ENCODE data around the gene KIAA0753. TPM values are rescaled to one million over a fixed set of nuclear protein-coding genes. Genes with fewer than 3 reads are reported as not detected.

The KIAA0753 gene
- total RNA-seq, 2 donors from 2014 or later: 37.2 to 50.1 TPM

- DNase-seq: no peak
- no peaks in the 10 kb centered on the region for H3K36me3 ChIP-seq (ENCODE audit: control insufficient read depth, insufficient read depth, low read length)
- H3K36me3 Mint-ChIP-seq (ENCODE audit: low read depth): no peaks in the 10 kb centered on the region
- 80 to 91% methylated on average over 6 to 8 of the region's 8 CpGs for WGBS, 2 experiments (ENCODE audit: insufficient coverage in 1 of 2, insufficient read length in 1 of 2)
- no peak overlapping the region for H3K9ac ChIP-seq (ENCODE audit: extremely low read depth, low read length, poor library complexity, severe bottlenecking)
- H3K27ac Mint-ChIP-seq: no peak overlapping the region
- no peak overlapping the region for H3K4me3 ChIP-seq (ENCODE audit: low read length)
- H3K27ac ChIP-seq (ENCODE audit: low read depth, low read length): no peak overlapping the region
- no peaks in the 10 kb centered on the region for H3K4me1 Mint-ChIP-seq
- no peaks in the 10 kb centered on the region for H3K9me3 Mint-ChIP-seq
- no peaks in the 10 kb centered on the region for H3K4me1 ChIP-seq (ENCODE audit: control insufficient read depth, insufficient read depth, low read length)
- H3K27me3 ChIP-seq (ENCODE audit: control insufficient read depth, insufficient read depth, low read length, poor library complexity, severe bottlenecking): no peaks in the 10 kb centered on the region
- H3K4me3 Mint-ChIP-seq: no peak overlapping the region
- H3K27me3 Mint-ChIP-seq (ENCODE audit: insufficient read depth): no peaks in the 10 kb centered on the region
- H3K9me3 ChIP-seq (ENCODE audit: control insufficient read depth, low read length): no peaks in the 10 kb centered on the region
- TF ChIP-seq CTCF (conservative IDR thresholded peaks at IDR 0.05): no peak
Measured at GRCh38 chr17:6545291-6545690, 95.2 kb downstream of the KIAA0753 start.

GRCh38 chr17:6544011-6544370 lies 96.5 kb downstream of the KIAA0753 start:
- Mint-ChIP-seq H3K36me3 (ENCODE audit: low read depth) (no peaks in the 10 kb centered on the region), H3K27me3 (ENCODE audit: insufficient read depth) (no peaks in the 10 kb centered on the region), H3K9me3 (no peaks in the 10 kb centered on the region), H3K27ac (no peak overlapping the region), H3K4me1 (peaks cover 6% of the 10 kb centered on the region), H3K4me3 (no peak overlapping the region)
- no peak overlapping the region for H3K27ac ChIP-seq (ENCODE audit: low read depth, low read length)
- no peak overlapping the region for H3K9ac ChIP-seq (ENCODE audit: extremely low read depth, low read length, poor library complexity, severe bottlenecking)
- WGBS, 2 experiments (ENCODE audit: insufficient coverage in 1 of 2, insufficient read length in 1 of 2): 92 to 95% methylated on average over 4 to 5 of the region's 5 CpGs
- H3K4me1 ChIP-seq (ENCODE audit: control insufficient read depth, insufficient read depth, low read length): no peaks in the 10 kb centered on the region
- TF ChIP-seq CTCF (conservative IDR thresholded peaks at IDR 0.05): no peak
- H3K9me3 ChIP-seq (ENCODE audit: control insufficient read depth, low read length): no peaks in the 10 kb centered on the region
- no peaks in the 10 kb centered on the region for H3K36me3 ChIP-seq (ENCODE audit: control insufficient read depth, insufficient read depth, low read length)
- no peaks in the 10 kb centered on the region for H3K27me3 ChIP-seq (ENCODE audit: control insufficient read depth, insufficient read depth, low read length, poor library complexity, severe bottlenecking)
- no peak overlapping the region for H3K4me3 ChIP-seq (ENCODE audit: low read length)
- DNase-seq: no peak

- Mint-ChIP-seq H3K4me1 (peaks cover 6% of the 10 kb centered on the region), H3K4me3 (no peak overlapping the region), H3K36me3 (ENCODE audit: low read depth) (no peaks in the 10 kb centered on the region), H3K27ac (no peak overlapping the region), H3K9me3 (no peaks in the 10 kb centered on the region), H3K27me3 (ENCODE audit: insufficient read depth) (no peaks in the 10 kb centered on the region)
- H3K36me3 ChIP-seq (ENCODE audit: control insufficient read depth, insufficient read depth, low read length): no peaks in the 10 kb centered on the region
- 94 to 99% methylated on average over 10 to 16 of the region's 16 CpGs for WGBS, 2 experiments (ENCODE audit: insufficient coverage in 1 of 2, insufficient read length in 1 of 2)
- H3K9me3 ChIP-seq (ENCODE audit: control insufficient read depth, low read length): no peaks in the 10 kb centered on the region
- H3K4me3 ChIP-seq (ENCODE audit: low read length): no peak overlapping the region
- no peak for TF ChIP-seq CTCF (conservative IDR thresholded peaks at IDR 0.05)
- no peak overlapping the region for H3K9ac ChIP-seq (ENCODE audit: extremely low read depth, low read length, poor library complexity, severe bottlenecking)
- no peaks in the 10 kb centered on the region for H3K4me1 ChIP-seq (ENCODE audit: control insufficient read depth, insufficient read depth, low read length)
- no peak for DNase-seq
- no peak overlapping the region for H3K27ac ChIP-seq (ENCODE audit: low read depth, low read length)
- no peaks in the 10 kb centered on the region for H3K27me3 ChIP-seq (ENCODE audit: control insufficient read depth, insufficient read depth, low read length, poor library complexity, severe bottlenecking)
Measured at GRCh38 chr17:6543079-6544010, 97.2 kb downstream of the KIAA0753 start.

All from endodermal cell (in vitro differentiated cells).